Esophagus (tissue), 2 donors: Measurements from ENCODE around the gene NAA50. TPM values are rescaled to one million over a fixed set of nuclear protein-coding genes. Genes with fewer than 3 reads are reported as not detected.

Experiments
- H3K27ac ChIP-seq, 2 donors: one replicate each; pipeline ENCODE4 v1.5.1; 2013; ENCODE audit warnings: low read depth in 2 of 2, mild to moderate bottlenecking in 2 of 2, inconsistent platforms in 1 of 2, low read length in 1 of 2, moderate library complexity in 1 of 2
- H3K27me3 ChIP-seq, 2 donors: one replicate each; pipeline ENCODE4 v1.6.1; 2013; ENCODE audit warnings: low read length in 2 of 2, control low read depth in 1 of 2, mild to moderate bottlenecking in 1 of 2; ENCODE audit not compliant: insufficient read depth in 2 of 2, control insufficient read depth in 1 of 2
- H3K36me3 ChIP-seq, 2 donors: one replicate each; pipeline ENCODE4 v1.6.1; 2013; ENCODE audit warnings: low read length in 1 of 2; ENCODE audit not compliant: control insufficient read depth in 2 of 2, insufficient read depth in 2 of 2
- H3K4me1 ChIP-seq, 2 donors: one replicate each; pipeline ENCODE4 v1.6.1; 2013; ENCODE audit warnings: low read length in 1 of 2; ENCODE audit not compliant: control insufficient read depth in 2 of 2, insufficient read depth in 2 of 2
- H3K4me3 ChIP-seq, 2 donors: one replicate each; pipeline ENCODE4 v1.5.1; 2013; ENCODE audit warnings: low read length in 2 of 2, mild to moderate bottlenecking in 2 of 2, low read depth in 1 of 2, moderate library complexity in 1 of 2
- H3K9me3 ChIP-seq, 2 donors: one replicate each; pipeline ENCODE4 v1.6.1; 2013; ENCODE audit warnings: mild to moderate bottlenecking in 2 of 2, low read depth in 1 of 2, low read length in 1 of 2, moderate library complexity in 1 of 2; ENCODE audit not compliant: control insufficient read depth in 2 of 2, insufficient read depth in 1 of 2
- WGBS, 2 donors: extraction: QIAGEN DNeasy Blood & Tissue Kit; methylation state at CpG; one replicate each; pipeline ENCODE4 v1.1.7; 2013; 5-methylcytosine and 5-hydroxymethylcytosine counted together
- polyA plus RNA-seq, 2 donors: library from polyadenylated mRNA; stranded (reverse); fragments of 200-250 nt; gene quantifications; one replicate each; pipeline ENCODE4 v1.2.3, GENCODE V29; 2013
- donor health status: healthy with polysubstance abuse.
- donor health status: Bipolar disorder and iron deficiency.

NAA50 gene
- polyA plus RNA-seq, 2 donors: 24.7 to 69.7 TPM

- WGBS, 2 donors: 0% methylated on average over 35 of the region's 35 CpGs
- peaks cover 0 to 4% of the 10 kb centered on the region in 2 donors for H3K4me1 ChIP-seq
These were observed 901 bp downstream of the NAA50 start for GRCh38 chr3:113744941-113745755.

GRCh38 chr3:113743006-113743630 lies 2.9 kb downstream of the NAA50 start:
- Histone ChIP-seq H3K4me3 (peak overlapping the region in 1 of 2 donors; percentile 89), H3K36me3 (no peaks in the 10 kb centered on the region), H3K27me3 (no peaks in the 10 kb centered on the region), H3K9me3 (no peaks in the 10 kb centered on the region), H3K4me1 (peaks cover 0 to 4% of the 10 kb centered on the region in 2 donors), H3K27ac (no peak overlapping the region)
- WGBS, 2 donors: 49 to 55% methylated on average over 7 of the region's 7 CpGs

More at GRCh38 chr3:113744941-113745755, 901 bp downstream of the NAA50 start:
- Histone ChIP-seq H3K36me3 (no peaks in the 10 kb centered on the region), H3K27ac (peak overlapping the region; percentile 99), H3K27me3 (no peaks in the 10 kb centered on the region), H3K4me3 (peak overlapping the region; percentile 89 to 97), H3K9me3 (no peaks in the 10 kb centered on the region)

- no peaks in the 10 kb centered on the region for H3K27me3 ChIP-seq
- peaks cover 0 to 4% of the 10 kb centered on the region in 2 donors for H3K4me1 ChIP-seq
- H3K4me3 ChIP-seq: no peak overlapping the region
- no peaks in the 10 kb centered on the region for H3K9me3 ChIP-seq
- no peaks in the 10 kb centered on the region for H3K36me3 ChIP-seq
- 63 to 68% methylated on average over 1 of the region's 1 CpG for WGBS, 2 donors
- no peak overlapping the region for H3K27ac ChIP-seq
These were observed 4.4 kb downstream of the NAA50 start for GRCh38 chr3:113741620-113742019.

- Histone ChIP-seq H3K4me1 (peaks cover 0 to 4% of the 10 kb centered on the region in 2 donors), H3K27ac (no peak overlapping the region), H3K9me3 (no peaks in the 10 kb centered on the region), H3K4me3 (no peak overlapping the region), H3K27me3 (no peaks in the 10 kb centered on the region), H3K36me3 (no peaks in the 10 kb centered on the region)
- 58 to 63% methylated on average over 5 of the region's 5 CpGs for whole genome bisulfite sequencing, 2 donors
These were observed 5.0 kb downstream of the NAA50 start for GRCh38 chr3:113741086-113741485.

- Histone ChIP-seq H3K36me3 (no peaks in the 10 kb centered on the region), H3K9me3 (no peaks in the 10 kb centered on the region), H3K4me3 (no peak overlapping the region), H3K27me3 (no peaks in the 10 kb centered on the region), H3K4me1 (no peaks in the 10 kb centered on the region), H3K27ac (no peak overlapping the region)
- 9 to 13% methylated on average over 3 of the region's 3 CpGs for WGBS, 2 donors
These were observed 9.4 kb downstream of the NAA50 start for GRCh38 chr3:113736548-113737089.

GRCh38 chr3:113731694-113732093 lies 14.4 kb downstream of the NAA50 start:
- H3K9me3 ChIP-seq: no peaks in the 10 kb centered on the region
- H3K4me1 ChIP-seq: no peaks in the 10 kb centered on the region
- H3K36me3 ChIP-seq: no peaks in the 10 kb centered on the region
- no peak overlapping the region for H3K27ac ChIP-seq
- H3K27me3 ChIP-seq: no peaks in the 10 kb centered on the region
- no peak overlapping the region for H3K4me3 ChIP-seq
- 76 to 77% methylated on average over 4 of the region's 4 CpGs for WGBS, 2 donors

- Histone ChIP-seq H3K36me3 (no peaks in the 10 kb centered on the region), H3K27me3 (no peaks in the 10 kb centered on the region), H3K4me3 (no peak overlapping the region), H3K4me1 (no peaks in the 10 kb centered on the region), H3K27ac (no peak overlapping the region), H3K9me3 (no peaks in the 10 kb centered on the region)
- 89 to 96% methylated on average over 1 of the region's 1 CpG for whole genome bisulfite sequencing, 2 donors
These were observed 15.5 kb downstream of the NAA50 start for GRCh38 chr3:113730550-113730949.

GRCh38 chr3:113728661-113729060 lies 17.4 kb downstream of the NAA50 start:
- 95 to 100% methylated on average over 2 of the region's 2 CpGs for WGBS, 2 donors
- no peaks in the 10 kb centered on the region for H3K4me1 ChIP-seq
- H3K9me3 ChIP-seq: no peaks in the 10 kb centered on the region
- H3K36me3 ChIP-seq: no peaks in the 10 kb centered on the region
- no peaks in the 10 kb centered on the region for H3K27me3 ChIP-seq
- no peak overlapping the region for H3K27ac ChIP-seq
- no peak overlapping the region for H3K4me3 ChIP-seq

- Histone ChIP-seq H3K4me1 (no peaks in the 10 kb centered on the region), H3K4me3 (no peak overlapping the region), H3K9me3 (no peaks in the 10 kb centered on the region), H3K27ac (no peak overlapping the region), H3K36me3 (peaks cover 0 to 2% of the 10 kb centered on the region in 2 donors), H3K27me3 (no peaks in the 10 kb centered on the region)
- WGBS, 2 donors: 68 to 75% methylated on average over 3 of the region's 3 CpGs
These were observed 24.4 kb downstream of the NAA50 start for GRCh38 chr3:113721636-113722035.
